Renal cortex interstitium (tissue), 15 donors: Measurements from ENCODE around the gene RGSL1. TPM values are rescaled to one million over a fixed set of nuclear protein-coding genes. Genes with fewer than 3 reads are reported as not detected.

Experiments used
- DNase-seq, 11 donors: peaks; one replicate each; pipeline ENCODE4 v3.0.0-alpha.2; 2013; ENCODE audit warnings: low read depth in 9 of 11, low spot score in 4 of 11; ENCODE audit errors: extremely low read depth in 1 of 11
- long read RNA-seq, 16 experiments: transcript quantifications; one replicate each; lab custom pipeline, GENCODE V29; 2026
- polyA plus RNA-seq, 3 donors: library from polyadenylated mRNA; unstranded; fragments of 120-200 nt; gene quantifications; one replicate each; pipeline ENCODE4 v1.2.1, GENCODE V29; 2013; ENCODE audit not compliant: insufficient read length in 3 of 3

RGSL1 gene
- not detected for polyA plus RNA-seq
- long read RNA-seq, donor 1 = 0 reads
- long read RNA-seq, donor 2 = 0 reads
- long read RNA-seq, donor 3 = 0 reads
- long read RNA-seq, donor 4 = 0 reads
- long read RNA-seq, donor 5 = 0 reads
- long read RNA-seq, donor 6 = 0 reads
- long read RNA-seq, donor 7 = 0 reads
- long read RNA-seq, donor 8 = 0 reads
- long read RNA-seq, donor 9 = 0 reads
- long read RNA-seq, donor 10 = 0 reads
- long read RNA-seq, donor 11 = 0 reads
- long read RNA-seq, donor 12 = 0 reads
- long read RNA-seq, donor 13 = 0 reads
- long read RNA-seq, donor 14 = 0 reads
- long read RNA-seq, donor 15 = 0 reads
- long read RNA-seq, donor 16 = 0 reads

GRCh38 chr1:182450087-182450486, at the start of gene RGSL1:
Gene RGSL1, plus strand, starts transcription at chr1:182450146. Its CDS starts 20 bp downstream, at chr1:182450166.
- no peak for DNase-seq

GRCh38 chr1:182400567-182400966, 49.4 kb upstream of the RGSL1 start, which contains the start of gene TEDDM1:
Gene TEDDM1, minus strand, starts transcription at chr1:182400667. Its CDS starts 182 bp downstream, at chr1:182400485.
- no peak for DNase-seq

- DNase-seq = no peak
Observed at GRCh38 chr1:182404781-182405180, 45.2 kb upstream of the RGSL1 start.

- DNase-seq = no peak
Observed at GRCh38 chr1:182405578-182405977, 44.4 kb upstream of the RGSL1 start.

- DNase-seq = no peak
Observed at GRCh38 chr1:182406012-182406411, 43.9 kb upstream of the RGSL1 start.

GRCh38 chr1:182407724-182408123, 42.2 kb upstream of the RGSL1 start:
- no peak for DNase-seq

GRCh38 chr1:182408435-182409075, 41.4 kb upstream of the RGSL1 start:
- DNase-seq = no peak

GRCh38 chr1:182410138-182410537, 39.8 kb upstream of the RGSL1 start:
- DNase-seq = no peak

GRCh38 chr1:182410620-182411273, 39.2 kb upstream of the RGSL1 start:
- DNase-seq = no peak

- no peak for DNase-seq
Observed at GRCh38 chr1:182413486-182413885, 36.5 kb upstream of the RGSL1 start.

- DNase-seq = no peak
Observed at GRCh38 chr1:182413969-182414368, 36.0 kb upstream of the RGSL1 start.

GRCh38 chr1:182415789-182416188, 34.2 kb upstream of the RGSL1 start:
- DNase-seq = no peak

- no peak for DNase-seq
Observed at GRCh38 chr1:182426442-182427430, 23.2 kb upstream of the RGSL1 start.

- DNase-seq = no peak
Observed at GRCh38 chr1:182428043-182428442, 21.9 kb upstream of the RGSL1 start.

GRCh38 chr1:182430263-182431068, 19.5 kb upstream of the RGSL1 start:
- no peak for DNase-seq

GRCh38 chr1:182431278-182431677, 18.7 kb upstream of the RGSL1 start:
- no peak for DNase-seq

GRCh38 chr1:182433580-182433979, 16.4 kb upstream of the RGSL1 start:
- DNase-seq = no peak

GRCh38 chr1:182438326-182438725, 11.6 kb upstream of the RGSL1 start:
- DNase-seq = no peak
